SU-DHL-6 (cell line): Measurements from ENCODE around the gene ECI2.

Experiments
- H2AFZ ChIP-seq: fragments of 200-600 bp; sonication (generic); 2 replicates; pipeline ENCODE4 v1.6.1; 2014; ENCODE audit warnings: low read depth, mild to moderate bottlenecking, moderate library complexity, mixed read lengths, antibody characterized with exemption, low read length; ENCODE audit not compliant: severe bottlenecking
- H3F3A ChIP-seq: fragments of 200-600 bp; shearing (Covaris generic); 2 replicates; pipeline ENCODE4 v1.6.0; 2016; ENCODE audit warnings: antibody characterized with exemption, mild to moderate bottlenecking; ENCODE audit not compliant: insufficient read depth
- H3K27ac ChIP-seq: fragments of 200-600 bp; sonication (generic); 2 replicates; pipeline ENCODE4 v1.5.1; 2016; ENCODE audit warnings: low read depth, mild to moderate bottlenecking, low read length, moderate library complexity, mixed read lengths
- H3K27me3 ChIP-seq: fragments of 200-600 bp; sonication (generic), shearing (Covaris generic); 2 replicates; pipeline ENCODE4 v1.6.0; 2014; ENCODE audit warnings: mild to moderate bottlenecking, low read length
- H3K36me3 ChIP-seq: fragments of 200-600 bp; sonication (generic); 2 replicates; pipeline ENCODE4 v1.6.1; 2014; ENCODE audit warnings: mild to moderate bottlenecking, low read length, mixed read lengths
- H3K4me2 ChIP-seq: fragments of 300-600, 200-600 bp; shearing (Covaris generic), sonication (generic); 2 replicates; pipeline ENCODE4 v1.6.0; 2014; ENCODE audit warnings: low read length, low read depth, mild to moderate bottlenecking; ENCODE audit not compliant: poor library complexity, severe bottlenecking
- H3K4me3 ChIP-seq: fragments of 200-600 bp; sonication (generic); 2 replicates; pipeline ENCODE4 v1.5.1; 2014; ENCODE audit warnings: antibody characterized with exemption, low read length, mild to moderate bottlenecking, mixed read lengths; ENCODE audit not compliant: insufficient read depth, poor library complexity, severe bottlenecking
- H3K79me2 ChIP-seq: fragments of 200-600 bp; sonication (generic); 2 replicates; pipeline ENCODE4 v1.6.1; 2014; ENCODE audit warnings: mild to moderate bottlenecking, low read length, moderate library complexity; ENCODE audit not compliant: insufficient read depth
- H3K9ac ChIP-seq: fragments of 200-600 bp; sonication (generic); 2 replicates; pipeline ENCODE4 v1.7.0; 2014; ENCODE audit warnings: mild to moderate bottlenecking, low read length
- H3K9me2 ChIP-seq: fragments of 200-600 bp; sonication (generic); replicated peaks from 2 replicates; pipeline ENCODE4 v1.6.1; 2014; ENCODE audit warnings: low read length; ENCODE audit not compliant: insufficient read depth
- H3K9me3 ChIP-seq: fragments of 200-600 bp; sonication (generic); 2 replicates; pipeline ENCODE4 v1.6.1; 2014; ENCODE audit warnings: low read length, mixed read lengths; ENCODE audit not compliant: insufficient read depth
- H4K20me1 ChIP-seq: fragments of 200-600 bp; sonication (generic); 2 replicates; pipeline ENCODE4 v1.6.1; 2014; ENCODE audit warnings: low read depth, mild to moderate bottlenecking, antibody characterized with exemption, low read length, moderate library complexity, mixed read lengths
- EZH2phosphoT487 ChIP-seq: fragments of 200-600 bp; sonication (generic), shearing (Covaris generic); conservative IDR thresholded peaks from 2 replicates; pipeline ENCODE4 v1.6.1; 2018; ENCODE audit warnings: mild to moderate bottlenecking, antibody characterized with exemption, low read length, moderate library complexity, mixed read lengths
- TF ChIP-seq, protein P1 (sequence below): fragments of 200-600 bp; sonication (generic); IDR thresholded peaks from one replicate; pipeline ENCODE4 v1.5.1; 2017; ENCODE audit warnings: antibody characterized with exemption, mild to moderate bottlenecking, low read length, moderate library complexity; ENCODE audit not compliant: insufficient read depth, poor library complexity, severe bottlenecking

The ECI2 gene

DNA sequence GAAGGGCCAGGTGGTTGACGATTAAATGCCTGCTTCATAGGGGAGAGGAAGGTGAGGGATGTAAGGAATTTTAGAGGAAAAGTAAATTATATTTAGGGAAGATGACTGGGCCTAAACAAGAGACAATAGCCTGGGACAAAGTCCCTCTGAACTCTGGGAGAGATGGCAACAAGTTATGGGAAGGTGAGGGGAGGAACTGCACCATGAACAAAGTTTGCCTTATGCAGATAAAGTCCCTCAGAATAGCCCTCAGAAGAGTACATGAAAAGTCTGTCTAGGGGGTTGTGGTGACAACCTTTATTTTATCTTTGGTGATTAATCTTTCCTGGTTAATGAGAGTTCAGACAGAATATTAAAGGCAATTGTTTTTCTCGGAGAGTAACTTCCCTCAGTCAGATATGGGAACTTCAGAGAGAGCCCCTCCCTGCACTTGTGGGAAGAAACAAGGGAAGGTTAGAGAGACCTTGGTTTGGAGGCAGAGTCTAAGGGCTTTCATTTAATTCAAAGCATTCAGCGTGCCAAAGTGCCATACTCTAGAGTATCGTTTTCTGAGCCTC, 29.3 kb downstream of the ECI2 start:
- no peak overlapping the region for H3K4me2 ChIP-seq
- H3K27ac ChIP-seq: no peak overlapping the region
- no peaks in the 10 kb centered on the region for H4K20me1 ChIP-seq
- H3K27me3 ChIP-seq: no peaks in the 10 kb centered on the region
- H3K9ac ChIP-seq: no peak overlapping the region
- no peaks in the 10 kb centered on the region for H3K9me3 ChIP-seq
- no peaks in the 10 kb centered on the region for H3K79me2 ChIP-seq
- H2AFZ ChIP-seq: no peak overlapping the region
- no peak overlapping the region for H3K4me3 ChIP-seq
- H3F3A ChIP-seq: no peaks in the 10 kb centered on the region
- H3K9me2 ChIP-seq: no peaks in the 10 kb centered on the region
- no peaks in the 10 kb centered on the region for H3K36me3 ChIP-seq
- TF ChIP-seq EZH2phosphoT487: no peak
- TF ChIP-seq, protein P1, sequence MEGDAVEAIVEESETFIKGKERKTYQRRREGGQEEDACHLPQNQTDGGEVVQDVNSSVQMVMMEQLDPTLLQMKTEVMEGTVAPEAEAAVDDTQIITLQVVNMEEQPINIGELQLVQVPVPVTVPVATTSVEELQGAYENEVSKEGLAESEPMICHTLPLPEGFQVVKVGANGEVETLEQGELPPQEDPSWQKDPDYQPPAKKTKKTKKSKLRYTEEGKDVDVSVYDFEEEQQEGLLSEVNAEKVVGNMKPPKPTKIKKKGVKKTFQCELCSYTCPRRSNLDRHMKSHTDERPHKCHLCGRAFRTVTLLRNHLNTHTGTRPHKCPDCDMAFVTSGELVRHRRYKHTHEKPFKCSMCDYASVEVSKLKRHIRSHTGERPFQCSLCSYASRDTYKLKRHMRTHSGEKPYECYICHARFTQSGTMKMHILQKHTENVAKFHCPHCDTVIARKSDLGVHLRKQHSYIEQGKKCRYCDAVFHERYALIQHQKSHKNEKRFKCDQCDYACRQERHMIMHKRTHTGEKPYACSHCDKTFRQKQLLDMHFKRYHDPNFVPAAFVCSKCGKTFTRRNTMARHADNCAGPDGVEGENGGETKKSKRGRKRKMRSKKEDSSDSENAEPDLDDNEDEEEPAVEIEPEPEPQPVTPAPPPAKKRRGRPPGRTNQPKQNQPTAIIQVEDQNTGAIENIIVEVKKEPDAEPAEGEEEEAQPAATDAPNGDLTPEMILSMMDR: no peak

DNA sequence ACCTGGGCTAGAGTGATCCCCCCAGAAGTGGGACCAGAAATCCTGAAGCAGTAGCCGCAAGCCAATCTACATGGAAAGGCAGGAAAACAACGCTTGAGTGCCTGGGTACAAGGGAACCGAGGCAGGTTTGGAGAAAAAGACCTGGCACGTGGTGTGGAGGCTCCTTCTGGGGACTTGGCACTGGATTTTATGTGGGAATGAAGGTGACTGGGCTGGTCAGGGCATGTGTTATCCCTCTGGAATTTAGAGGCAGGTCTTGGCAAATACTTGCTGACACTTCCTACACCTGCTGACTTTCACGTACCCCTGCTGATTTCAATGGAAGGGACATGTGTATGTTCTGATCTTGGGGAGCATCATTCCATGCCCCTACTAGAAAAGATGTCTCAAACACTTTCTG, 31.4 kb downstream of the ECI2 start:
- H4K20me1 ChIP-seq: no peaks in the 10 kb centered on the region
- H3F3A ChIP-seq: no peaks in the 10 kb centered on the region
- H3K9me2 ChIP-seq: no peaks in the 10 kb centered on the region
- no peak overlapping the region for H2AFZ ChIP-seq
- H3K79me2 ChIP-seq: no peaks in the 10 kb centered on the region
- H3K9me3 ChIP-seq: no peaks in the 10 kb centered on the region
- no peaks in the 10 kb centered on the region for H3K36me3 ChIP-seq
- H3K9ac ChIP-seq: no peak overlapping the region
- H3K27me3 ChIP-seq: no peaks in the 10 kb centered on the region
- TF ChIP-seq, protein P1: no peak
- no peak for TF ChIP-seq EZH2phosphoT487
- no peak overlapping the region for H3K4me2 ChIP-seq
- H3K27ac ChIP-seq: no peak overlapping the region
- no peak overlapping the region for H3K4me3 ChIP-seq

GRCh38 chr6:4102687-4103244, 32.6 kb downstream of the ECI2 start:
- TF ChIP-seq EZH2phosphoT487: no peak
- TF ChIP-seq, protein P1: no peak
- H3K27ac ChIP-seq: no peak overlapping the region
- H3F3A ChIP-seq: no peaks in the 10 kb centered on the region
- H3K36me3 ChIP-seq: no peaks in the 10 kb centered on the region
- H3K4me2 ChIP-seq: no peak overlapping the region
- H4K20me1 ChIP-seq: no peaks in the 10 kb centered on the region
- H3K9ac ChIP-seq: no peak overlapping the region
- no peaks in the 10 kb centered on the region for H3K9me3 ChIP-seq
- H3K79me2 ChIP-seq: no peaks in the 10 kb centered on the region
- H3K4me3 ChIP-seq: no peak overlapping the region
- no peak overlapping the region for H2AFZ ChIP-seq
- H3K9me2 ChIP-seq: no peaks in the 10 kb centered on the region
- no peaks in the 10 kb centered on the region for H3K27me3 ChIP-seq
